HG03175 (cell line): Measurements from ENCODE around the gene ARHGEF11.
A peak's percentile ranks its signal among the peaks of the same experiment; 100 is the strongest.

Experiments
- ATAC-seq: cut with Tn5 transposase; IDR thresholded peaks from one replicate; pipeline ENCODE4 v1.9.1; 2021; ENCODE audit warnings: mild to moderate bottlenecking, moderate library complexity; ENCODE audit not compliant: unreplicated experiment

The ARHGEF11 gene

DNA sequence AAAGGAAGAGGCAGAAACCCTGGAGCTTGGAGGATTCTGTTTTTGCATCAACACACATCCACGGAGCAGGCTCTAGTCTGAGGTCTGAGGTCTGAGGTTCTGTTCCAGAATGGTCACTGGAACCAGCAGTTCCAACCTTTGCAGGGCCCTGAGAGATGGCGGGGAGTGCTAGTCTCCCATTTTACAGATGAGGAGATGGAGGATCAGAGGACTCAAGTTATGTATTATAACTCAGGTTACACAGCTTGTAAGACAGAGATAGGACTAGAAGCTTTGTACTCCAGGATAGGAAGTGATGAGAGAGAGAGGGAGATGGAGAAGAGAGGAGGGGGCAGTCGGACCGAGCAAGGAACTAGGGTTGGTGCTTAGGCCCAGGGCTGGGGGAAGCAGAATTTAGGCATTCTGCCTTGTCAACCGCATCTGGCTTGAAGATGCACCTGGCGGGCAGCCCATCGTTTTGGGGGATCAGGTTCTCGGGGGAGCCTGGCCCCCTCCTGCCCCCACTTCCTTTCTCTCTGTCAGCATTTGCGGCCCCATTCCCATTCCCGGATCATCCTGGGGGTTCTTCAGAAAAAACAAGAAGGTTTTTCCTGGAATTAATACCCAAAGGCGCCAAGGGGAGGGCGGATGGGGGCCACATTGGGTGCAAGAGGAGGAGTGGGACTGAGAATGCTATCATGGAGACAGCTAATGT lies 146.4 kb downstream of the ARHGEF11 start:
- ATAC-seq, result no peak

- no peak for ATAC-seq
These were observed 147.4 kb downstream of the ARHGEF11 start for GRCh38 chr1:156898161-156898566.

DNA sequence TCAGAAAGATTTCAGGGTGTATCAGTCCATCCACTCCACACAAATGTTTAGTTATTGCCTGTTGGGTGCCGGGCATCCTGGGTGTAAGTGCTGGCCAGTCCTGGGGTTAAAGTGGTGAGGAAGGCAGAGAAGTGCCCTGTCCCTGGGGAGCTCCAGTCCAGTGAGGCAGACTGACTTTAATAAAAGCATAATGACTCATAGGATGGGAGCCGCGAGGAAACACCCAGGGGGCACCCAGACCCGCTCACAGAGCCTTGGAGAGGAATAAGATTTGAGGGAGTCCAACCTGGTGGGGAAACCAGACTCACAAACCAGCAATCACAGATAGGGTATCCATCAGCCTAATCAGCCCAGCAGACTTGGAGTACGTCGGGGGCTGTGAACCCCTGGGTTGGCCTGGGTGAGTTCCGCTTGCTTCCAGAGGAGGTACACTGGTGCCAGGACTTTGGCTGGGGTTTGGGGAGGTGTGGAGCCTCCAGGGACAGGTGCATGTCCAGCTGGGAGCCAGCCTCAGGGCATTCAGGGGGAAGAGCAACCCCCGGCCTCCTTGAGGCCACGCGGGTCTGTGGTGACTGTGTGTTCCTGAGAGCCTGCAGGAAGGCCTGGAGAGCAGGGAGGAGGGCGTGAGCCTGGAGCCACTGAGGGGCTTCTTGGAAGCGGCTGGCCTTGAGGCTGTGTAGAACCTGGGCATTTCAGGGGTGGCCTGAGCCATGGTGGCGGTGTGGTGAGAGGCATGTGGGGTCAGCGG lies 148.3 kb downstream of the ARHGEF11 start:
- no peak for ATAC-seq

DNA sequence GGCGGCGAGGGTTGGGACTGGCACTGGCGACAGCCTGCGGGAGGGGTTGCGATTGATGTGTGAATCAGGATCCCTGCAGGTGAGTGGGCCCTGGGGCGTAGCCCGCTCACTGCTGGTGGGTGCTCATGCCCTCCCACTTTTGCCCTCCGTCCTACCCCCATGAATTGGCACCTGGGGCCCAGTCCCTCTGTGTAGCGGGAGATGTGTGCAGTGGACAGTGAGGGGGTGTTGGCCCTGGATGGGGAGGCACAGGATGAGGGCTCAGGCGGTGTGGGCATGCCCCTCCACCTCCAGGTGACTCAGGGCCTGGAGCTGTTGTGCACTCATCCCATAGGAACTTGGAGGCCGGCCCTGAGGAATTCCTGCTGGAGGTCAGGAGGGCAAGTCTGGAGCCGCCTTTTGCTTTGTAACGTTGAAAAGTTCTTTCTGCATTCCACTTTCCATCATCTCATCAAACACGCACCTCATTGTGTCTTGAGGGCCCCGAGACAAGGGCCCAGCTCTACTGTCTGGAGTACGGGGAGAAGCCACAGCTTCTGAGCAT lies 149.0 kb downstream of the ARHGEF11 start:
- ATAC-seq, result no peak

- ATAC-seq, result no peak
These were observed 149.6 kb downstream of the ARHGEF11 start for GRCh38 chr1:156895927-156896326.

DNA sequence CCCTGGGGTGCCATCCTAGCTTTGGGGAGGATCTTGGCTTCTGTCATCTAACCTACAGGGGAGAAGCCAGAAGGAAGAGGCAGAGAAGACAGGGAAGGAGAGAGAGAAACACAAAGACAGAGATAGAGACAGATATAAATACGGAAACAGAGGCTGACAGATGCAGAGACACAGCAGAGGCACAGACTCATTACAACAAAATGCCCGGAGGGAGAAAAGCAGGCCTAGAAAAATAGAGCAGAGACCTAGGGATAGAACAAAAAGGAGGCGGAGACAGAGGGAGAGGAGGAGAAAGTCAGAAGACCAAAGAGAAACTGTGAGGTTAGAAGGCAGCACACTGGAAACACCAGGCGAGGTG lies 150.1 kb downstream of the ARHGEF11 start:
- ATAC-seq, result no peak

- no peak for ATAC-seq
These were observed 150.7 kb downstream of the ARHGEF11 start for GRCh38 chr1:156894711-156895454.

DNA sequence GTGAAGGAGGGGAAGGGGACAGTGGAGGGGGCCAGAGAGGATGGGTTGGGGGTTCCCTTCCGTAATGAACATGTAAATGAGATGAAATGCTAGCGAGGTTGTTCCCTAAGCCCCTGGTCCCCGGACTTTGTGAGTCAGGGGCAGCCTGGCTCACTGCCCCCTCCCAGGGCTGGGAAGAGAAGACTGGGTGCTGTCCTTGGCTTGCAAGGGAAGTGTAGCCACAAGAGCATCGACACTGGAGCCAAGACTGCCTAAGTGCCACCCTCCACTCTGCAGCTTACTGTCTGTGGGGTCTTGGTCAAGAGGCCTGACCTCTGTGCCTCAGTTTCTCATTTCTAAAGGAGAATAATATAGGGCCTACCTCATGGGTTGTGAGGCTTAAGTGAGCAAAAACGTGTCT lies 151.5 kb downstream of the ARHGEF11 start:
- ATAC-seq, result no peak

DNA sequence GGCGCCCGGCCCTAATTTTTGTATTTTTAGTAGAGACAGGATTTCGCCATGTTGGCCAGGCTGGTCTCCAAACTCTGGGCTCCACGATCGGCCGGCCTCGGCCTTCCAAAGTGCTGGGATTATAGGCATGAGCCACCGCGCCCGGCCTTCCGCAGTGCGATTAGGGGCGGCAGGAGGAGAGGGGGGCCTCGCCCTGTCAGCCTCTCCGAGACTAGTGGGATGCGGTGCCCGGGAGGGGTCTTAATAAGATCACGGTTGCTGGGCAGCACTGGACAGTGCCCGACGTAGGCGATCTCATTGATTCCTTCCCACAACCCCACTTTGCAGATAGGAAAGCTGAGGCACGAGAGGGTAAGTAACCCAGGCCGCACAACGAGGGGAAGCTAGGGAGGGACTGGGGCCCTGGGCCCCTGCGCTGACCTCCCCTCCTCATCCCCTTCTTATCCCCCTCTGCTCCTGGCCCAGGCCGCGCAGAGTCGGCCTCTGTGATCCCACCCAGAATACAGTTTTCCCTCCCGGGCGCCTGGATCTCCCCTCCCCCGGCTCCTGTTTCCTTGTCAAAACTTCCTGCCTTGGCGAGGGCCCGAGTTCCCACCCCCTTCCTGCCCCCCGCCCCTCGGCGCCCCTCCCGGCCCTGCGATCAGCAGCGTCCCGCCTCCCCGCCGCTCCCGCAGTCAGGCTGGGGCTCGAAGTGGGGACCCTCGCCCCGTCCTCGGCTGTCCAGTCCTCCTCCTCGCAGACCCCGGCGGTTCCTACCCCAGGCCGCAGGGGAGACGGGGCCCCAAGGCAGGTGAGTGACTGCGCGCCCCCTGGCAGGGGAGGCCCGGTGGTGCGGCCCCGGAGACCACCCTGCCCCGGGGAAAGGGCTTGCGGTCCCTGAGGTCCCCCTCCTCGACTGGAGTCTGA lies 152.2 kb downstream of the ARHGEF11 start, which contains the start of gene PEAR1:
Gene PEAR1 (plus strand): TSS at position 671 of the 906 bp plus-strand sequence. CDS start 10,209 bp downstream, outside the sequence.
- ATAC-seq, result no peak

GRCh38 chr1:156892190-156893047 lies 153.1 kb downstream of the ARHGEF11 start:
- ATAC-seq, result peak; percentile 69

GRCh38 chr1:156889802-156890580 lies 155.6 kb downstream of the ARHGEF11 start:
- ATAC-seq, result no peak

- no peak for ATAC-seq
These were observed 157.8 kb downstream of the ARHGEF11 start for GRCh38 chr1:156887734-156888133.

GRCh38 chr1:156887317-156887716 lies 158.2 kb downstream of the ARHGEF11 start:
- ATAC-seq, result no peak

GRCh38 chr1:156886583-156887281 lies 158.8 kb downstream of the ARHGEF11 start:
- ATAC-seq, result no peak

GRCh38 chr1:156885880-156886355 lies 159.6 kb downstream of the ARHGEF11 start:
- ATAC-seq, result no peak

GRCh38 chr1:156885314-156885713 lies 160.2 kb downstream of the ARHGEF11 start:
- no peak for ATAC-seq
